B cell (primary cell): ENCODE results near the gene CBX1. TPM values are rescaled to one million over a fixed set of nuclear protein-coding genes. Genes with fewer than 3 reads are reported as not detected.

Source experiments
- ATAC-seq: fragments of 200-7000 bp; cut with Tn5 transposase; one replicate; pipeline ENCODE4 v1.10.0; 2021; ENCODE audit warnings: low read depth, mild to moderate bottlenecking, moderate number of reproducible peaks, moderate library complexity
- CTCF ChIA-PET: fragments of 350-600 bp; sonication (Branson Sonifier 250); formaldehyde crosslinking; loops from one replicate; lab custom pipeline; 2021; ENCODE audit warnings: antibody characterized with exemption, inconsistent platforms; lab: Charles Lee
- POLR2A ChIA-PET: fragments of 350-600 bp; sonication (Branson Sonifier 250); formaldehyde crosslinking; loops from one replicate; lab custom pipeline; 2021; ENCODE audit warnings: antibody characterized with exemption; lab: Charles Lee
- DNase-seq: peaks from one replicate; pipeline ENCODE4 v3.0.0; 2013
- H2AFZ ChIP-seq: 2 replicates; pipeline ENCODE4 v1.6.1; 2012; ENCODE audit warnings: mild to moderate bottlenecking, low read depth, low read length; ENCODE audit not compliant: insufficient read depth, poor library complexity, severe bottlenecking
- H3K27ac ChIP-seq, 2 donors: 1 replicate in 1 of 2; 2 replicates in 1 of 2; pipeline ENCODE4 v1.5.1; 2012 to 2013; ENCODE audit warnings: low read length in 2 of 2, mild to moderate bottlenecking in 2 of 2, moderate library complexity in 1 of 2
- H3K27me3 ChIP-seq, 4 experiments: fragments of 200-600 bp in 1 of 4; sonication (generic) in 1 of 4; replicated peaks in 1 of 4; 1 replicate in 2 of 4; 2 replicates in 2 of 4; pipeline versions ENCODE4 v1.6.1 to v1.7.0; 2013 to 2016; ENCODE audit warnings: low read length in 3 of 4, mild to moderate bottlenecking in 2 of 4, mixed read lengths in 1 of 4, moderate library complexity in 1 of 4; ENCODE audit not compliant: insufficient read depth in 4 of 4, control insufficient read depth in 3 of 4; ENCODE audit errors: control extremely low read depth in 1 of 4
- H3K36me3 ChIP-seq, 2 experiments: replicated peaks in 1 of 2; 1 replicate in 1 of 2; 2 replicates in 1 of 2; pipeline versions ENCODE4 v1.6.1 to v1.7.1; 2013; ENCODE audit warnings: low read length in 1 of 2; ENCODE audit not compliant: insufficient read depth in 2 of 2, control insufficient read depth in 1 of 2; ENCODE audit errors: control extremely low read depth in 1 of 2, extremely low read depth in 1 of 2
- H3K4me1 ChIP-seq, 2 donors: fragments of 200-600 bp in 1 of 2; sonication (generic) in 1 of 2; 1 replicate in 1 of 2; 2 replicates in 1 of 2; pipeline versions ENCODE4 v1.5.1 to v1.6.1; 2013 to 2017; ENCODE audit warnings: low read length in 2 of 2; ENCODE audit not compliant: control insufficient read depth in 2 of 2, insufficient read depth in 2 of 2
- H3K4me2 ChIP-seq: replicated peaks from 2 replicates; pipeline ENCODE3; 2012; ENCODE audit warnings: mild to moderate bottlenecking, low read depth, low read length; ENCODE audit not compliant: poor library complexity, severe bottlenecking
- H3K4me3 ChIP-seq, 5 experiments: fragments of 200-600 bp in 1 of 5; sonication (generic) in 1 of 5; 1 replicate in 3 of 5; 2 replicates in 2 of 5; pipeline versions ENCODE4 v1.5.1 to v1.7.0; 2011 to 2016; ENCODE audit warnings: low read length in 4 of 5, mild to moderate bottlenecking in 4 of 5, low read depth in 2 of 5, control low read depth in 1 of 5, moderate library complexity in 1 of 5; ENCODE audit not compliant: insufficient read depth in 1 of 5; ENCODE audit errors: control extremely low read depth in 1 of 5, extremely low read depth in 1 of 5
- H3K79me2 ChIP-seq: fragments of 200-600 bp; sonication (generic); one replicate; pipeline ENCODE4 v1.6.0; 2016; ENCODE audit warnings: low read length; ENCODE audit not compliant: control insufficient read depth, insufficient read depth
- H3K9ac ChIP-seq: fragments of 200-600 bp; sonication (generic); 2 replicates; pipeline ENCODE4 v1.6.1; 2017; ENCODE audit warnings: mild to moderate bottlenecking, low read length, moderate library complexity
- H3K9me3 ChIP-seq, 3 donors: one replicate each; pipeline versions ENCODE4 v1.6.1 to v1.7.1; 2013; ENCODE audit warnings: low read length in 2 of 3; ENCODE audit not compliant: control insufficient read depth in 2 of 3, insufficient read depth in 1 of 3; ENCODE audit errors: control extremely low read depth in 1 of 3
- H4K20me1 ChIP-seq: 2 replicates; pipeline ENCODE4 v1.6.0; 2012; ENCODE audit warnings: mild to moderate bottlenecking, low read length; ENCODE audit not compliant: insufficient read depth, control insufficient read depth, poor library complexity, severe bottlenecking
- H3K27ac Mint-ChIP-seq: one replicate; pipeline ENCODE4 v1.8.0; 2021; ENCODE audit warnings: mixed read lengths
- H3K27me3 Mint-ChIP-seq: one replicate; pipeline ENCODE4 v1.8.0; 2021; ENCODE audit warnings: mixed read lengths
- H3K4me1 Mint-ChIP-seq: one replicate; pipeline ENCODE4 v1.8.0; 2021; ENCODE audit warnings: mixed read lengths
- H3K4me3 Mint-ChIP-seq: one replicate; pipeline ENCODE4 v1.8.0; 2021; ENCODE audit warnings: mixed read lengths
- H3K9me3 Mint-ChIP-seq: one replicate; pipeline ENCODE4 v1.8.0; 2022; ENCODE audit warnings: mixed read lengths; ENCODE audit not compliant: insufficient read depth
- CTCF ChIP-seq: fragments of 200-600 bp; IDR thresholded peaks from one replicate; pipeline ENCODE4 v1.8.0; 2022; ENCODE audit warnings: antibody characterized with exemption, mild to moderate bottlenecking
- EZH2 ChIP-seq: IDR thresholded peaks from 2 replicates; pipeline ENCODE4 v1.6.1; 2012; ENCODE audit warnings: borderline replicate concordance, low read depth, mild to moderate bottlenecking, moderate library complexity, low read length; ENCODE audit not compliant: insufficient read depth, poor library complexity, severe bottlenecking
- WGBS: methylation state at CpG from one replicate; pipeline ENCODE4 v1.1.5; 2013; ENCODE audit warnings: missing lambda C conversion rate; ENCODE audit not compliant: insufficient coverage; 5-methylcytosine and 5-hydroxymethylcytosine counted together
- intact Hi-C: fragments of 100-400 bp; cut with micrococcal nuclease; formaldehyde crosslinking; loops from one replicate; pipeline ENCODE4 v1.10.0; 2022
- polyA plus RNA-seq: library from polyadenylated mRNA; depleted of rRNA; stranded (reverse); fragments of >200 nt; gene quantifications from 2 replicates; pipeline ENCODE4 v1.2.3, GENCODE V29; 2012
- total RNA-seq, 2 donors: library from RNA; stranded (reverse); fragments of 120-200 nt in 1 of 2; gene quantifications; 1 replicate in 1 of 2; 2 replicates in 1 of 2; pipeline versions ENCODE4 v1.2.3 to v1.2.4, GENCODE V29; 2013 to 2022

Gene CBX1
- total and polyA plus RNA-seq, 2 donors (not counting 1 experiment from before 2014, with no cell fraction given) = 9.4 to 33.1 TPM

GRCh38 chr17:48043176-48043575 is 58.1 kb downstream of the CBX1 start:
- no peaks in the 10 kb centered on the region for H3K36me3 ChIP-seq
- Mint-ChIP-seq H3K4me3 (no peak overlapping the region), H3K27ac (no peak overlapping the region), H3K27me3 (no peaks in the 10 kb centered on the region), H3K4me1 (peaks cover 19% of the 10 kb centered on the region), H3K9me3 (no peaks in the 10 kb centered on the region)
- peaks cover 0 to 8% (median 0%) of the 10 kb centered on the region in 4 experiments for H3K27me3 ChIP-seq
- no peaks in the 10 kb centered on the region for H3K9me3 ChIP-seq
- ATAC-seq (no peak), DNase-seq (no peak)
- no peak overlapping the region for H2AFZ ChIP-seq
- ChIA-PET CTCF (interaction anchor here (1.2 to 3.7 kb wide), 6 partner anchors 16 to 96 kb away, joined by 3 to 17 read pairs (median 4); no protein-coding TSS in a partner anchor), POLR2A (interaction anchor here (1.7 kb wide), 1 partner anchor 17 kb away, joined by 5 read pairs; no protein-coding TSS in a partner anchor)
- no peak overlapping the region for H3K27ac ChIP-seq
- H3K4me2 ChIP-seq = no peak overlapping the region
- TF ChIP-seq CTCF (no peak), EZH2 (no peak)
- no peak overlapping the region for H3K4me3 ChIP-seq
- intact Hi-C loops = no loop called here
- H3K79me2 ChIP-seq = peaks cover 10% of the 10 kb centered on the region
- peaks cover 10 to 13% of the 10 kb centered on the region in 2 donors for H3K4me1 ChIP-seq
- H3K9ac ChIP-seq = no peak overlapping the region
- H4K20me1 ChIP-seq = no peaks in the 10 kb centered on the region
- 100% methylated on average over 1 of the region's 2 CpGs for WGBS

GRCh38 chr17:48038687-48039086 is 62.6 kb downstream of the CBX1 start:
- H4K20me1 ChIP-seq = no peaks in the 10 kb centered on the region
- DNase-seq = no peak
- no peak overlapping the region for H2AFZ ChIP-seq
- Mint-ChIP-seq H3K27ac (peak overlapping the region; percentile 60), H3K4me1 (peaks cover 15% of the 10 kb centered on the region), H3K4me3 (peak overlapping the region; percentile 85), H3K9me3 (no peaks in the 10 kb centered on the region), H3K27me3 (peaks cover 9% of the 10 kb centered on the region)
- no peaks in the 10 kb centered on the region for H3K9me3 ChIP-seq
- POLR2A ChIA-PET = no interaction called here
- no peak for ATAC-seq
- 60% methylated on average over 1 of the region's 2 CpGs for WGBS
- no peak overlapping the region for H3K4me3 ChIP-seq
- H3K9ac ChIP-seq = no peak overlapping the region
- no peak for TF ChIP-seq EZH2
- no peak for TF ChIP-seq CTCF
- intact Hi-C loops = no loop called here
- H3K79me2 ChIP-seq = no peaks in the 10 kb centered on the region
- H3K4me1 ChIP-seq = peaks cover 15% of the 10 kb centered on the region in 2 donors
- peaks cover 0 to 25% (median 6%) of the 10 kb centered on the region in 4 experiments for H3K27me3 ChIP-seq
- no peaks in the 10 kb centered on the region for H3K36me3 ChIP-seq
- no peak overlapping the region for H3K27ac ChIP-seq
- H3K4me2 ChIP-seq = no peak overlapping the region
- CTCF ChIA-PET = interaction anchor here (1.2 to 1.9 kb wide), 3 partner anchors 9 to 12 kb away, joined by 3 to 7 read pairs (median 5); no protein-coding TSS in a partner anchor
